Tongue (tissue), 2 donors: ENCODE measurements around the gene EXOC6. TPM values are rescaled to one million over a fixed set of nuclear protein-coding genes. Genes with fewer than 3 reads are reported as not detected.

Experiments
- DNase-seq: peaks from one replicate; pipeline ENCODE4 v3.0.0-alpha.2; 2015
- total RNA-seq: library from RNA; depleted of rRNA; stranded (reverse); fragments of >200 nt; gene quantifications from one replicate; pipeline ENCODE4 v1.2.3, GENCODE V29; 2014

EXOC6 gene, protein sequence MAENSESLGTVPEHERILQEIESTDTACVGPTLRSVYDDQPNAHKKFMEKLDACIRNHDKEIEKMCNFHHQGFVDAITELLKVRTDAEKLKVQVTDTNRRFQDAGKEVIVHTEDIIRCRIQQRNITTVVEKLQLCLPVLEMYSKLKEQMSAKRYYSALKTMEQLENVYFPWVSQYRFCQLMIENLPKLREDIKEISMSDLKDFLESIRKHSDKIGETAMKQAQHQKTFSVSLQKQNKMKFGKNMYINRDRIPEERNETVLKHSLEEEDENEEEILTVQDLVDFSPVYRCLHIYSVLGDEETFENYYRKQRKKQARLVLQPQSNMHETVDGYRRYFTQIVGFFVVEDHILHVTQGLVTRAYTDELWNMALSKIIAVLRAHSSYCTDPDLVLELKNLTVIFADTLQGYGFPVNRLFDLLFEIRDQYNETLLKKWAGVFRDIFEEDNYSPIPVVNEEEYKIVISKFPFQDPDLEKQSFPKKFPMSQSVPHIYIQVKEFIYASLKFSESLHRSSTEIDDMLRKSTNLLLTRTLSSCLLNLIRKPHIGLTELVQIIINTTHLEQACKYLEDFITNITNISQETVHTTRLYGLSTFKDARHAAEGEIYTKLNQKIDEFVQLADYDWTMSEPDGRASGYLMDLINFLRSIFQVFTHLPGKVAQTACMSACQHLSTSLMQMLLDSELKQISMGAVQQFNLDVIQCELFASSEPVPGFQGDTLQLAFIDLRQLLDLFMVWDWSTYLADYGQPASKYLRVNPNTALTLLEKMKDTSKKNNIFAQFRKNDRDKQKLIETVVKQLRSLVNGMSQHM
- 64.7 TPM for total RNA-seq

DNA sequence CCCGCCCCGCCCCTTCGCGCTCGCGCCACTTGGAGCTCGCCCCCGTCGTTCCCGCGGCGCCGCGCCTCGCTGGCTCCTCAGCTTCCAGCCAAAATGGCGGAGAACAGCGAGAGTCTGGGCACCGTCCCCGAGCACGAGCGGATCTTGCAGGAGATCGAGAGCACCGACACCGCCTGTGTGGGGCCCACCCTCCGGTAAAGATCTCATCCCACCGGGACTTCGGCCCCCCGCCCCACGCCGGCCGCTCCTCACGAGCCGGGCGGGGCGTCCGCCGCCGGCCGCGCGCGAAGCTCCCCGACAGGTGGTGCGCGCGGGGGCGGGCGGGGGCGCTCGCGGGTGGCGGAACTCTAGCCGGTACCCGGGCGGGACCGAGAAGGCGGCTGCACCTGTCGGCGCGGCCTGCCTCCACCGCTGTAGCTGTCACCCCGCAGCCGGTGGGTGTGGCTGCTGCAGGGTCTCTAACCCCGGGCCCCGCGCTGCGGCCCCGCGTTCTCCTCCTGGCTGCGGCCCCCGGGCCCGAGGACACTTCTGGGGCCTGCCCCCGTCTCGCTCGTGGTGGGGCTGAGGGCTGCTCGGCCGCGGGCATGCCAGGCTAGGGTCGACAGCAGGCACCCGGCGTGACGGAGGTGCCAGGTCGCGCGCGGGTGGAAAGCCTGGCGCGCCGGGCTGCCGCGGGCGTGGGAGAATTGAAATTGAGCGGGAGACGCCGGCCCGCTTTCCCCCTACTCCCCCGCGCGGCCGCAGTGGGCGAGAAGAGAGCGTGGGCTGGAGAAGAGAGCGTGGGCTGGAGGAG is at the start of gene EXOC6:
Gene EXOC6, plus strand, starts transcription at position 80 of the 793 bp plus-strand sequence. Its CDS starts 14 bp downstream, at position 94.
- peak; percentile 91 for DNase-seq

DNA sequence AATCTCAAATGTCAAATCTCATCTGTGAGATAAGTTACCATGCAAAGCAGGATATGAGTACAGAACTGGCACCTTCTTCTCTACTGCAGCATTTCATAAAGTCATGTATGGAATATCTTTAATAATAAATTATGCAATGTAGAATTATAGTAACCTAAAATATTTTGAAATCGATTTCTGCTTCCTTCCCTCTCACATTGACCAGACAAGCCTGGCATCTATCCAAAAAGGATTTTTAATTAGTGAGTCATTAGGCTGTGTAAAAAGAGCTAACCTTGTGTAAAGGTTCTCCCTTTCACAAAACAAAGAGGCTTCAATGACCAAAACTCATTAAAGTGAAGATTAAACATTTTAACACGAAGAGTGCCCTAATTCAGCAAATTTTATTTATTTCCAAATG is 48.8 kb upstream of the EXOC6 start:
- no peak for DNase-seq

DNA sequence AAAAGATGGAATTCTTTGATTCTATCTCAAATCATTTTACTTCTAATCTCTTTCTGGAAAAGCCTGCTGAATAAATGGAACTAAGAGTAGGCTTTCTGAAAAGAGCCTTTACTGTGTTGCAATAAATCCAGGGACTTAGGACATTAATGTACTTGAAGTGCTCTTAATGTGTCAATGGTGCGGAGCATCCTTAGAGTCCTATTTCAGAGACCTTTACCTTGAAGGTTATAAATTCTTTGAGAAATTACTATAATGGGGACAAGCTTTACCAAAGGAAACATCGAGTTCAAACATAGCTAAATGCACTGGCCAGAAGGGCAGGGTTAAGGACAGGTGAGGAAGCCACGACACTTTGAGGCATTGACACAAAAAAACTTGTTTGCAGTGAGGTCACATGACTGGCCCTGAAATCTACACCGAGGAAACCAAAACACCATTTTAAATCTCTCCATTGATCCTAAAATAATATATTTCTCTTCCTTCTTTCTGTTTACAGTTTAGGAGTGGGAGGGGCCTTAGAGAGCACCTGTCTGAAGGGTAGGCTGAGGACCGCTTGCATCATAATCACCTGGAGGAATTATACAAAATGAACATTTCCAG is 48.1 kb upstream of the EXOC6 start:
- DNase-seq: no peak

DNA sequence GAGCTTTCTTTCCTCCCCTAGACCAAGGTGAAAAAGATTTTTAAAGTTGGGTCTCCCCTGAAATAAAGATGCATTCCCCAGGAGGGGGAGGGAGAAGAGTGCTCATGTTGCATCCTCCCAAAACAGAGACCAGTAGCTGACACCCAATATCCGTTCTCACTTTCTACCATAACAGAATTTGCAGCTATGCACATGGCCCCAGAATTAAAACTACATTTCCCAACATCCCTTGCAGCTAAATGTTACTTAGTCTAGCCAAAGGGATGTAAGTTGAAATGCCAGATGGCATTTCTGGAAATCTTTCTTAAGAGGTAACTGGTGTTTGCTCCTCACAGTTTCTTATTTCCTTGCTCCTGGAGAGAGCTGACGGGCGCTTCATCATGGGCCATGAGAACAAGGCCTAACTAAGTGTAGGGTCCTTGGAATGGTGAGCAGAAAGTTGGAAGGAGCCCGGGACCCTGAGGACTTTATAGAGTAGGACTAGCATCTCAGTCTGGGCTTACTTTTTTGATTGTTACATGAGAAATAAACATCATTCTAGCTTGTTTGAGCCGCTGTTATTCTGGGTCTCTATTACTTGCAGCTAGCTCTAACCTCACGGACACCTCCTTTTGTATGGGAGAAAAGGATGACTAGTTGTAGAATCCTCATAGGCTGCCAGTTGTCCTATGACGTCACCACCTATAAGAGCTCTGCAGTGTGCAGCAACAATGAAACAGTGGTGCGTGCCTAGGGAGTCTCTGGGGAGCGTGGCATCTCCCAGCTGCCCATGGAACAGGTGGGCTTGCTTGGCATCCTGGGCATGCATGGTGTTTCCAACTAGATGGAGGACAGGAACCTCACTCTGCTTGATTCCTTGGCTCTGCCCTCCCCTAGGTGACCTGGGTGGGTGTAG is 46.1 kb upstream of the EXOC6 start:
- DNase-seq: peak; percentile 26

DNA sequence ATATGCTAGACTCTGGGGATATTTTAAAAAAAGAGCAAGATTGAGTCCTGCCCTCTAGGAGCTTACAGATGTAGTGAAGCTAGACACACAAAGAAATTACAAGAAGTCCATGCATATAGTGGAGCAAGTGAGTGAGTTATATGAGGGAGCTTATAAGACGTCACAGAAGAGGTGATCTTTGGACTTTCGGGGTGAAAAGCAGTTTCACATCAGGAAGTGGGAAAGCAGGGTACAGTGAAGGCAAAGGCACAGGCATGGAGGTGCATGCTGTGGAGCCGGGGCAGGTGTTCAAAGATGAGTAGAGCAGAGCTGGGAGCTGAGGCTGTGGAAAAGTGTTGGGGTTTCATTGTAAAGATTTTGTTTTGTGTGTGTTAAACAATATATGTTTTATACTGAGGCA is 38.5 kb upstream of the EXOC6 start:
- no peak for DNase-seq

DNA sequence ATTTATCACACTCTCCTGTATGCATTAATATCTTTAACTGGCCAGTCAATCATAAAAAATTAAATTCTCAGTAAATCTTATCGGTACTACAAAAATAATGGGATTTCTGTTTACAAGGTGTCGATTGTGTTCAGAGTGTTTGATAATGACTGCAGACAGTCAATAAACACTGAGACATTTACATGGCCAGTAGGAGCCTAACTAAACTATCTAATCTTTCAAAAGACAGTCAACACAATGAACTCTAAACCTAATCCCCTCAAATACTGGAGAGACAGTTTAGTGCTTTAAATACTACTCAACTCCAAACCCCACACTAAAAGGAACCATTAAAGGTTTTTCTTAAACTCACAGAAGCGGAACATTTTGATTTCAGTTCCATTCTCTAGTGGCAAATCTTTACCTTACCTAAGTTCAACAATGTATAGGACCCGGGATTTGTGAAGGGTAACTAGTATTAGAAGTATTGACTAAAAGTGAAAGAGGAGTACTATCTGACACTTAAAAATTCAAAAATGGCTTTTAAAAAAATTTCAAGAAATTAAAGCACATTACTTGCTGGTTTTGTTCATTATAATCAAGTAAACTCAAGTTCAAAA is 37.3 kb upstream of the EXOC6 start:
- no peak for DNase-seq

DNA sequence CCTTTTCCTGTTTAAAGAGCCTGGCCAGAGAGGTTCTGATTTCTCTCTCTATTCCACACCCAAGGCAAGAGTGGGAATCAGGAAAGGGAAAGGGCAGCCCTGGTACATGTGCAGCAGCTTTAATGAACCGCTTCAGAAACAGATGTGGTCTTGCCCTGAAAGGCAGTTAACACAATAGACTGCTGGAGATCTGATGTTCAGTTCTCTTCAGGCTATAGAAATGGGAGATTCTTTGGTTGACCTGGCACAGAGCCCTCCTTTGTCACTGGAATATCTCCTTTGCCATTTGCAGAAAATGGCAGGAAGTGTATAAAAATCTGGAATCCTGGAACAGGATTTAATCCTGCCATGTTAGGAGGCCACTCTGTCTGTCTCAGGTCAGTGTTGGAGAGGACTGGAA is 36.3 kb upstream of the EXOC6 start:
- DNase-seq: no peak

DNA sequence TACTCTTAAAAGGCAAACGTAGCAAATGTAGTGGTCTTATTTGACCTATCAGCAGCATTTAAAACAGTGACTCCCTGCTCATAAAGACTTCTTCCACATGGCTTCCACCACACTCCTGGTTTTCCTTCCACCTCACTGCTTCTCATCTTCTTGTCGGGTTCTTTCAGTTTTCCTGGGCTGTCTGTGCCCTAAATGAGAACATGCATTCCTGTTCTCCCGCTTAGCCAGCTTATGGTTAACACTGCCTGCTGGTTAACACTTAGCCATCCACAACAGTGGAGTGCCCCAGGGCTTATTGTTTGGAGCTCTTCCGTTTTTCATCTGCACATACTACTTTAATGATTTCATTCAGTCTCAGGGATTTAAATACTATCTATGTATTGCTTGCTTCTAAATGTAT is 34.3 kb upstream of the EXOC6 start:
- DNase-seq: no peak

DNA sequence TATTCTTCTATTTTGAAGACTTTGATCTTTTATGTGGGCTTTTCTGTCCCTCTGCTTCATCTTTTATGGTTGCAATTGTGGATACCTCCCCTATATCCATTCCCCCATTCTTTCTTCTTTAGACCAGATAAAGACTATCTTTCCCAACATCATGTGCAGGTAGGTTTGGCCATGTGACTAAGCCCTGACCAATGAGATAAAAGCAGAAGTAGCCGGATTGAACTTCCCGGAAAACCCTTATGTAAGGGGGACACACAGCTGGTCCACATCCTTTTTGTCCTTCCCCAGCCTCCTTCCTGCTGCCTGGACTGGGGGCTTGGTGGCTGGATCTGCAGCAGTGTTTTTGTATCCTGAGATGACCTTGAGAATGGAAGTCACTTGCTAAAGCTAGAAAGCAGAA is 33.5 kb upstream of the EXOC6 start:
- DNase-seq: no peak

DNA sequence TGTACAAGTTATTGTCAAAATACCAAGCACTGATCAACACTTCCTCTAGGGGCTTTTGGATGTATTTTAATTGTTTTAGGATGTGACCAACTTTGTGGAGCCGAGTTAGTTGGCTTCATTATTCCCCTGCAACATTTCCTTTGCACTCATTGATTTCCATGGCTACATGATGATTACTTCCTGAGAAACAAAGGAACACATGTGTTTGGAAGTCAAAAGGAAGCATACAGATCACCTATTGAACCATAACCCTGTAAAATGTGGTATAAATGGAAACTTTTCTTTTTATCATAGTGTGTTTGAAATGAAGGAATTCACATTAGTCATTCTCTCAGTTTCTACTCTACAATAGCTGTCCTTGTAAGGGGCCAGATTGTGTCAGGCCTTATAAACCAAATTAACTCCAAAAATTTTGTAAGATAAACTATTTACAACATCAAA is 32.2 kb upstream of the EXOC6 start:
- no peak for DNase-seq

DNA sequence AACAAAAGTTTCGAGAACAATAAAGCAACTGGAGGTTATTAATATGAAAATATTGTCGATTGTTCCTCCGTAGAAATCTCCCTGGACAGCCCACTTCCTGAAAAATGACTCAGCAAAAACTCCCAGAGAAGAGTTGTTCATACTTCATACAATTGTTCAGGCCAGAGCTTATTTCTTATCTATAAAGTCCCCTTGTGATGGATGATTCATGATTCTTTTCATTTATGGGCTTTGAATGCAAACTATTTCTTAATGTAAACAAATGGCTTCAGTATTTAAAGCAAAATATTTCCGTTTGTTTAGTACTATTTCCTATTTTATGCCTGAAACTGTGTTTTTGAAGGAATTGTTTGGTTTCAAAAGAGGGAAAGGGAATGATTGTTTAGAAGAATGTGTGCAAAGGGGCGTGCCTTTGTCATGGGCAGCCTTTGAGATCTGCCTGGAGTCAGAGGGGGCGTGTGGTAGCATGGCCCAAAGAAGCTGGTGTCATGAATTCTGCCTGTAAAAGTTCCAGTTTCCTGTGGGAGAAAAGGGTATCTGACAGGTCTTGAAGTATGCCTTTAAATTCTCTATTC is 26.2 kb upstream of the EXOC6 start:
- DNase-seq: no peak

DNA sequence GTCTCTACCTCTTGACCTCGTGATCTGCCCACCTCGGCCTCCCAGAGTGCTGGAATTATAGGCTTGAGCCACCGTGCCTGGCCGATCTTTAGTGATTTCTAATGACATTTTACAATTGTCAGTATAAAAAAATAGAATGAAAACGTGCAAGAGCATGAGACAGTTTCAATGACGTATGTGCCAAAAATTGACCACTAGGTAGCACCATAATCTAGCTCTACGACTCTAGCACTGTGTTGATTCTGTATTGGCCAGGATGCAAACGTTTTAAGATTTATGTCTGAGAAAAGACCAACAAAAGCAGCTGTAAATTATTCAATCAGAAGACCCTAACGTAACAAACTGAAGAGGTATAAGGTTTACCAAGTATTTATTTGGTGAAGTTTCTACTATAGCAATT is 25.4 kb upstream of the EXOC6 start:
- DNase-seq: no peak

DNA sequence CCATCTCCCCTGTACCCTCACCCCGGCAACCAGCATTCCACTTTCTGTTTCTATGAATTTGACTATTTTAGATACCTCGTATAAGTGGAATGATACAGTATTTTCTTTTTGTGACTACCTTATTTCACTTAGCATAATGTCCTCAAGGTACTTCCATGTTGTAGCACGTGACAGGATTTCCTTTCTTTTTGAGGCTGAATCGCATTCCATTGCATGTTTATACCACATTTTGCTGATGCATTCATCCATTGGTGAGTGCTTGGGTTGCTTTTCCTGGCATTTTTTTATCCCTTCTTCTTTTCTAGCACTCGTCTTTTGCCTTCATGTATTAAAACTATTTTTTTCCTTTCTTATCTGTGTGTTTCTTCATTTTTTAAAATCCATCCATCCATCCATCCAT is 22.3 kb upstream of the EXOC6 start:
- DNase-seq: no peak

DNA sequence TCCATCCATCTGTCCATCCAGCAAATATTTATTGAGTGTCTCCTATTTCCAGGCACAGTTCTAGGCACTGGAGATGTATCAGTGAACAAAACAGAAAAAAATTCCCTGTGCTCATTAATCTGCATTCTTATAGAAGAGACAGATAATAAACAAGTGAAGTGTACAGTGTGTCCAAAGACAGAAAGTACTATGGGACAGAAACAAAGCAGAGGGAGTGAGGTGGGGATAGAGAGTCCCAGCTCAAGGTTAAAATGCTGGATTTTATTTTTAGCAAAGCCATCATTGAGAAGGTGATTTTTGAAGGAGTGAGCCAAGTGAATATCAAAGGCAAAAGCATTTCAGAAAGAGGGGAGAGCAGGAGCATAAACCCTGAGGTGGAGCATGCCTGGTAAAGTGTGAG is 21.8 kb upstream of the EXOC6 start:
- no peak for DNase-seq

DNA sequence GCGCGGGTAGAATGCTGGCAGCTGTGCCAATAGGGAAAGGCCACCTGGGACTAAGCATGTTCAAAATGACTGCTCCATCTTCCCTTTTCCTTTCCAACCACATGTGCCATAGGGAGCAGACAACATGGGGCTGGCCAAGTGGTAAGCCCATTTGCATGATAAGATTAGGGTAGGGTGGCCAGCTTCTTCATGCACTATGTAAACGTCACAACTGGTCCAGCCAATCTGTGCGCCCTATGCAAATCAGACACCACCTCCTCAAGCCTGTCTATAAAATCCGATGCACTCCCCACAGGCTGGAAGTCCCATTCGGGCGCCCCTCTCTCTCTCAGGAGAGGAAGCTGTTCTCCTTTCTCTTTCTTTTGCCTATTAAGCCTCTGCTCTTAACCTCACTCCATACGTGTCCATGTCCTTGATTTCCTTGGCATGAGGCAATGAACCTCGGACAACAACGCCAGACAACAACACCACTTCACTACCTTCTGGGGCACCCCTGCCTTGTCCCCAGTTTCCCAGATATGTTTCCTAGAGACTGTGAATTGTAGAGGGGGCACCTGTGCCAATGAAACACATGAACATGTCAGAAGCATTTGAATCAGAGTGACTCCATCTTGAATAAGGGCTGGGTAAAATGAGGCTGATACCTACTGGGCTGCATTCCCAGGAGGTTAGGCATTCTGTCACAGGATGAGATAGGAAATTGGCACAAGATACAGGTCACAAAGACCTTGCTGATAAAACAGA is 19.1 kb upstream of the EXOC6 start:
- no peak for DNase-seq

DNA sequence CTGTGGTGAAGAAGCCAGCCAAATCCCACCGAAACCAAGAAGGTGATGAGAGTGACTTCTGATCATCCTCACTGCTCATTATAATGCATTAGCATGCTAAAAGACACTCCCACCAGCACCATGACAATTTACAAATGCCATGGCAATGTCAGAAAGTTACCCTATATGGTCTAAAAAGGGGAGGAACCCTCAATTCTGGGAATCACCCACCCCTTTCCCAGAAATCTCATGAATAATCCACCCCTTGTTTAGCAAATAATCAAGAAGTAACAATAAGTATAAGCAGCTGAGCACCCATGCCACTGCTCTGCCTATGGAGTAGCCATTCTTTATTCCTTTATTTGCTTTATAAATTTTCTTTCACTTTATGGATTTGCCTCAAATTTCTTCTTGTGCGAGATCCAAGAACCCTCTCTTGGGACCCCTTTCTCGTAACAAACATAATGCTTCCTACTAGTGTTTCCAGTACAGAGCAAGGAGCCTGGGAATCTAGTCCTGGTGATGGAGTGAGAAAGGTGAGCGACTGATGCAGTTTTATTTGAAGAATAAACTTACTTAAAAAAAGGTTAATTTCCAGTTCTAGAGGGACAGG is 18.4 kb upstream of the EXOC6 start:
- DNase-seq: no peak

DNA sequence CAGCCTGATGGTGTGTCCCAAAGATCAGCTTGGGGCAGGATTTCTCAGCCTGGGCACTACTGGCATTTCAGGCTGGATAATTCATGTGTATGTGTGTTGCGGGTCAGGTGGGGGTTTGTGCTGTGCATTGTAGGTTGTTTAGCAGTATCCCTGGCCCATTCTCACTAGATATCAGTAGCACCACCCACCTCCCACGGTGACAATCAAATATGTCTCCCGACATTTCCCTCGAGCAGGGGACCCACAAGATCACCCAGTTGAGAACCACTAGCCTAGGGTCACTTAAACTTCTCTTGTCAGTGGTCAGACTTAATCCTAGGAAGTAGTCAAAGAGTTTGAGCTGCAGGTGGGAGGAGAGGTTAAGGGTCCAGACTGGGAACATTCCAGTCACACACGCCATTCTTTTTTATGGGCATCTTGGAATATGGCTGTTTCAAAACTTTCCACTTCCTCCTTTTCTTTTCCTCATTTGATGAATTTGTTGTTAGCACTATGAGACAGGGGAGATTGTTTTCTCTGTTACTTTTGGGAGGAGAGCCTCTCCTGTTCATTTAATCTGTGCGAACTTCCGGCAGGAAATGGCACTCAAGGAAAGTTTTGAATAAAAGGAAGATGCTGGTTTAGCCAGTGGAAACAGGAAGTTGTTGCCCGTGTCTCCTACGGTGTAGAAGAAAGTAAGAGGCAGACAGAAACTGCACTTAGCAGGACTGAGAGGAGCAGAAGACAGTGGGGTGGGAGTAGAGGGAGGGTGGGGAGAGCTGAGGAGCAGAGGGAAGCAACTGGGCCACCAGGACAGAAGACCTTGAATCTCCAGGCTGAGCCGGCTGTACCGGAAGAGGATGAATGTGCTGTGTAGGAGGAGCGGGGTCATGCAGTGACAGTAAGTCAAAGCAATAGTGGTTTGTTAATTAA is 17.6 kb upstream of the EXOC6 start:
- no peak for DNase-seq

DNA sequence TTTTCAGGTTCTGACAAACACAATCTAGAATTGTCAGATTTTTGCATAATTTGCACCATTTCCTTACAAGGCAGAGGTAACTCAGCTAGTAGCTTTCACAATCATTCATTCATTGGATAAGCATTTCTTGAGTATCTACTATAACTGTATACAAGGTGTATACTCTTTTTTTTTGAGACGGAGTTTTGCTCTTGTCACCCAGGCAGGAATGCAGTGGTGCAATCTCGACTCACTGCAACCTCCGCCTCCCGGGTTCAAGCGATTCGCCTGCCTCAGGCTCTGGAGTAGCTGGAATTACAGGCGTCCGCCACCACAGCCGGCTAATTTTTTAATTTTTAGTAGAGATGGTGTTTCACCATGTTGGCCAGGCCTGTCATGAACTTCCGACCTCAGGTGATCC is 16.2 kb upstream of the EXOC6 start:
- no peak for DNase-seq
